Thyroid gland (tissue), 4 donors: ENCODE data around the gene ACTA2.

Experiments
- CTCF ChIP-seq, 6 experiments: fragments of 200-600 bp in 3 of 6; fragments of 450-650 bp in 3 of 6; sonication (generic) in 3 of 6; IDR thresholded peaks; one replicate each; pipeline ENCODE4 v1.5.1; 2016 to 2019; ENCODE audit warnings: antibody characterized with exemption in 6 of 6, mild to moderate bottlenecking in 2 of 6, inconsistent platforms in 1 of 6, moderate library complexity in 1 of 6
- POLR2A ChIP-seq, 2 donors: fragments of 450-650 bp; IDR thresholded peaks; one replicate each; pipeline ENCODE4 v1.6.1; 2017; ENCODE audit warnings: antibody characterized with exemption in 2 of 2, mild to moderate bottlenecking in 2 of 2, moderate library complexity in 1 of 2

GRCh38 chr10:88989824-88990383 is 37.3 kb upstream of the ACTA2 start:
- no peak for TF ChIP-seq POLR2A (IDR thresholded peaks at IDR 0.05)
- TF ChIP-seq CTCF (IDR thresholded peaks at IDR 0.05) = no peak
